Peyer's patch (tissue), 4 donors: ENCODE measurements around the gene MPPE1.

Experiments
- POLR2A ChIP-seq, 2 donors: fragments of 450-650 bp; IDR thresholded peaks; one replicate each; pipeline ENCODE4 v1.5.1; 2017; ENCODE audit warnings: antibody characterized with exemption in 2 of 2, mild to moderate bottlenecking in 2 of 2, moderate library complexity in 2 of 2
- TF ChIP-seq, protein P1 (sequence below), 6 experiments: fragments of 450-650 bp in 4 of 6; fragments of 200-600 bp in 2 of 6; sonication (generic) in 1 of 6; IDR thresholded peaks; one replicate each; pipeline ENCODE4 v1.5.1; 2017 to 2019; ENCODE audit warnings: antibody characterized with exemption in 6 of 6, mild to moderate bottlenecking in 3 of 6, moderate library complexity in 1 of 6

DNA sequence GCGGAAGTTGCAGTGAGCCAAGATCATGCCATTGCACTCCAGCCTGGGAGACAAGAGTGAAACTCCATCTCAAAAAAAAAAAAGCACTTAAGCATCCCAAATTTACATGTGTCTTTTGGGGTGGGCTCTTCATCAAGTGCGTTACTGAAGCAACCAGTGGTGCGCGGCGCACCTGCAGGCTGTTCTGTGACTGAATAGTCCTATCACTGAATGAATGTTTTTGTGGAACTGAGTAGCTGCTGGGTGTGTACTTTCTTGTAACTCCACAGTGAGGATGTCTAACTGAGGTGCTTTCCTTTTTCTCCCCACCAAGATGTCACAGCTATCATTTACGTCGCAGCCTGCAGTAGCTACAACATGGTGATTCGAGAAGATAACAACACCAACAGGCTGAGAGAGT lies 39.9 kb downstream of the MPPE1 start:
- no peak for TF ChIP-seq POLR2A (IDR thresholded peaks at IDR 0.05)
- TF ChIP-seq, protein P1, sequence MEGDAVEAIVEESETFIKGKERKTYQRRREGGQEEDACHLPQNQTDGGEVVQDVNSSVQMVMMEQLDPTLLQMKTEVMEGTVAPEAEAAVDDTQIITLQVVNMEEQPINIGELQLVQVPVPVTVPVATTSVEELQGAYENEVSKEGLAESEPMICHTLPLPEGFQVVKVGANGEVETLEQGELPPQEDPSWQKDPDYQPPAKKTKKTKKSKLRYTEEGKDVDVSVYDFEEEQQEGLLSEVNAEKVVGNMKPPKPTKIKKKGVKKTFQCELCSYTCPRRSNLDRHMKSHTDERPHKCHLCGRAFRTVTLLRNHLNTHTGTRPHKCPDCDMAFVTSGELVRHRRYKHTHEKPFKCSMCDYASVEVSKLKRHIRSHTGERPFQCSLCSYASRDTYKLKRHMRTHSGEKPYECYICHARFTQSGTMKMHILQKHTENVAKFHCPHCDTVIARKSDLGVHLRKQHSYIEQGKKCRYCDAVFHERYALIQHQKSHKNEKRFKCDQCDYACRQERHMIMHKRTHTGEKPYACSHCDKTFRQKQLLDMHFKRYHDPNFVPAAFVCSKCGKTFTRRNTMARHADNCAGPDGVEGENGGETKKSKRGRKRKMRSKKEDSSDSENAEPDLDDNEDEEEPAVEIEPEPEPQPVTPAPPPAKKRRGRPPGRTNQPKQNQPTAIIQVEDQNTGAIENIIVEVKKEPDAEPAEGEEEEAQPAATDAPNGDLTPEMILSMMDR (IDR thresholded peaks at IDR 0.05) = no peak
